ENCODE data around the gene TBCD.

The TBCD gene

GRCh38 chr17:82835766-82836512 lies 84.1 kb downstream of the TBCD start:
- 0 out of 22 replicates have a peak, but pooled peaks of 1 of the 11 experiments have one; percentile 37 for TF ChIP-seq Cebpa-rat (IDR thresholded peaks at IDR 0.05)
- H3K4me1 ChIP-seq = peaks cover 55 to 69% (median 62%) of the 10 kb centered on the region in 10 experiments
- H3K4me3 ChIP-seq = no peak overlapping the region
- peaks cover 0 to 16% (median 0%) of the 10 kb centered on the region in 11 experiments; a peak in 7 of 22 replicates for H3K27me3 ChIP-seq
- H4K20me1 ChIP-seq = peaks cover 0 to 71% (median 25%) of the 10 kb centered on the region in 11 experiments; a peak in 17 of 22 replicates
- peak overlapping the region; percentile 48 to 76 (median 65) for H3K4me2 ChIP-seq
- H3K27ac ChIP-seq = peak overlapping the region in 4 of 11 experiments; percentile 1 to 45 (median 25); a peak in 5 of 22 replicates
- H3K36me3 ChIP-seq = peaks cover 0 to 35% (median 15%) of the 10 kb centered on the region in 11 experiments; a peak in 18 of 22 replicates
- no peaks in the 10 kb centered on the region for H3K9me3 ChIP-seq (replicated peaks in 1 of 11)
- H3K9ac ChIP-seq = peak overlapping the region in 2 of 11 experiments; percentile 10 to 46; a peak in 4 of 22 replicates

GRCh38 chr17:82836823-82837357 lies 85.0 kb downstream of the TBCD start:
- H3K27ac ChIP-seq = peak overlapping the region in 7 of 11 experiments; percentile 4 to 45 (median 15); a peak in 5 of 22 replicates
- peak overlapping the region in 7 of 11 experiments; percentile 10 to 58 (median 28); a peak in 7 of 22 replicates for H3K9ac ChIP-seq
- H3K4me3 ChIP-seq = no peak overlapping the region
- peaks cover 0 to 65% (median 16%) of the 10 kb centered on the region in 11 experiments; a peak in 17 of 22 replicates for H4K20me1 ChIP-seq
- peaks cover 48 to 59% (median 52%) of the 10 kb centered on the region in 10 experiments for H3K4me1 ChIP-seq
- H3K36me3 ChIP-seq = peaks cover 0 to 28% (median 10%) of the 10 kb centered on the region in 11 experiments; a peak in 15 of 22 replicates
- H3K9me3 ChIP-seq (replicated peaks in 1 of 11) = no peaks in the 10 kb centered on the region
- peak overlapping the region; percentile 48 to 76 (median 65) for H3K4me2 ChIP-seq
- H3K27me3 ChIP-seq = peaks cover 0 to 13% (median 0%) of the 10 kb centered on the region in 11 experiments; a peak in 7 of 22 replicates
- peak in 3 of 11 experiments; percentile 16 to 22 (median 19); a peak in 1 of 22 replicates for TF ChIP-seq Cebpa-rat (IDR thresholded peaks at IDR 0.05)

DNA sequence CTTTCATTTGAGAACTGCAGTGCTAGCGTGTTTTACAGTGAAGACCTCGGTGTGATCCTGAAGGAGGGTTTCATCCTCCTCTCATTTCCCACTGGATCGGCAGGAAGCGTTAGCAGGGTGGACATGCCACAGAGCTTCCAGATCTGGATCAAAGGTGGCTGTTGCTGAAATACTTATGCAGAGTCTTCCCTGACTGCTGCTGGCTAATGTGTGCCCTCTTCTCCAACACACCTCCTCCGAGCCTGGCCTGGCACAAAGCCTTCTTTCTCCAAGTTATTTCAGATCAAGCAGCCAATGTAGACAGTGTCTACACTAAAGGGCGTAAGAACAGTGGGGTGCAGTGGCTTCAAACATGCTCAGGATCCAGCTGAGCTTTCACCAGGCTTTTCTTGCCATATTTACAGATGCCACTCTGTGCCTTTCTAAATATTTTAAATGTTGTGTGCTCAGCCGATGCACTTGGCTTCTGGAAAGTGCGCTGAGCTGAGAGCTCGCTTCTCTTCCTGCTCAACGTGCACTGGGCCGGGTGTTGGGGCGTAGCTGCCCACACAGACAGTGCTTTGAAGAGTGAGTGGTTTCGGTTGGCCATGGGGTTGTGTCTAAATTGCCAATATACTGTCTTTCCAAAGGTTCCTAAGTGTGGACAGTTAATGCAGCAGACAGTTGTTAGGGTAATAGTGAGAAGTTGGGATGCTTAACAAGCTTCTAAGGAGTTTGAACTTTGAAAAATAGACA lies 85.9 kb downstream of the TBCD start:
- Histone ChIP-seq H3K9me3 (replicated peaks in 1 of 11) (no peaks in the 10 kb centered on the region), H3K27ac (peak overlapping the region in 8 of 11 experiments; percentile 4 to 45 (median 14); a peak in 9 of 22 replicates), H3K4me2 (peak overlapping the region; percentile 48 to 76 (median 65)), H3K9ac (peak overlapping the region in 7 of 11 experiments; percentile 10 to 58 (median 28); a peak in 9 of 22 replicates), H4K20me1 (peaks cover 0 to 60% (median 7%) of the 10 kb centered on the region in 11 experiments; a peak in 15 of 22 replicates), H3K4me3 (no peak overlapping the region), H3K36me3 (peaks cover 0 to 25% (median 10%) of the 10 kb centered on the region in 11 experiments; a peak in 15 of 22 replicates), H3K27me3 (peaks cover 0 to 13% (median 0%) of the 10 kb centered on the region in 11 experiments; a peak in 5 of 22 replicates), H3K4me1 (peaks cover 41 to 51% (median 44%) of the 10 kb centered on the region in 10 experiments)
- TF ChIP-seq Cebpa-rat (IDR thresholded peaks at IDR 0.05) = no peak

- Histone ChIP-seq H3K27me3 (peaks cover 0 to 13% (median 0%) of the 10 kb centered on the region in 11 experiments; a peak in 5 of 22 replicates), H3K27ac (peak overlapping the region in 2 of 11 experiments; percentile 11 to 44; a peak in 4 of 22 replicates), H3K9ac (0 out of 22 replicates have a peak overlapping the region, but pooled peaks of 1 of the 11 experiments have one; percentile 10), H3K36me3 (peaks cover 0 to 17% (median 3%) of the 10 kb centered on the region in 11 experiments; a peak in 10 of 22 replicates), H3K4me1 (peaks cover 38 to 44% (median 42%) of the 10 kb centered on the region in 10 experiments), H3K4me3 (no peak overlapping the region), H4K20me1 (peaks cover 0 to 52% (median 0%) of the 10 kb centered on the region in 11 experiments; a peak in 9 of 22 replicates), H3K4me2 (peak overlapping the region; percentile 48 to 76 (median 65); a peak in 20 of 22 replicates), H3K9me3 (replicated peaks in 1 of 11) (no peaks in the 10 kb centered on the region)
- TF ChIP-seq Cebpa-rat (IDR thresholded peaks at IDR 0.05) = peak in 10 of 11 experiments; percentile 55 to 89 (median 74); a peak in 16 of 22 replicates
Observed at GRCh38 chr17:82838386-82839063, 86.7 kb downstream of the TBCD start.

DNA sequence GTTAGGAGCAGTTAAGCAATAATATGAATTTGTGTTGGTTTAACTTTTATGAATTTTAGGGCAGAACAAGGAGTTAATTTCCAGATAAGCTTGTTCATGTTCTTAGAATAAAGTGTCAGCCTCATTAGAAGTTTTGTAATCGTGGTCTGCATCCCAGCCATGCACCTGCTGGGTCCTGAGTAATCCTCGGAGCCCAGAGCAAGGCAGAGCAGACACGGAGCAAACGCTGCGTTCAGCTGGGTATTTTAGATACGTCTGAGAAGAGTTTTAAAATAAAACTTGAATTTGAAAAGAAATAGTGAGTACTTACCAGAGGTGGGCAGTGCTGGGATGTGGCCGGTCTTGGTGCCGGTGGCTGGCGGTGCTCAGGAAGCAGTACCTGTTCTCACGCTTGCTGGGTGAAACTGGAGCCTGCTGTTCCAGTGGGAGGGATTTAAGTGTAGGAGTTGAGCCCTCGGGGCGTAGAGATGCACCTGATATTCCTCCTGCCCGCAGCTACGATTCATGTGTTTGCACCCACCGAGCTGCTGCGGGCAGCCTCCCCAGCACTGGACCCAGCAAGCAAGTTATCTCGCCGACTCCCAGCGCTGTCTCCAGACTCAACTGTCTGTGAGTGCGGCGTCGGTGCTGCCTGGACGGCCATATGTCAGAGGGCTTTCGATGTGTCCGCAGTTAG lies 87.9 kb downstream of the TBCD start, which contains the start of gene ZNF750:
Gene ZNF750, minus strand, starts transcription at position 406 of the 676 bp plus-strand sequence. CDS start 7,568 bp downstream, outside the sequence.
- peaks cover 0 to 50% (median 0%) of the 10 kb centered on the region in 11 experiments; a peak in 9 of 22 replicates for H4K20me1 ChIP-seq
- no peak within 1 kb of the TSS for H3K9ac ChIP-seq
- H3K4me3 ChIP-seq = no peak within 1 kb of the TSS
- TF ChIP-seq Cebpa-rat (IDR thresholded peaks at IDR 0.05) = no peak
- peak within 1 kb of the TSS in 4 of 11 experiments; percentile 51 to 69 (median 63); a peak in 5 of 22 replicates for H3K4me2 ChIP-seq
- peaks cover 0 to 13% (median 0%) of the 10 kb centered on the region in 11 experiments; a peak in 5 of 22 replicates for H3K27me3 ChIP-seq
- H3K36me3 ChIP-seq = peaks cover 0 to 10% (median 0%) of the 10 kb centered on the region in 11 experiments; a peak in 2 of 22 replicates
- H3K9me3 ChIP-seq (replicated peaks in 1 of 11) = no peaks in the 10 kb centered on the region
- H3K4me1 ChIP-seq = peaks cover 37 to 48% (median 41%) of the 10 kb centered on the region in 10 experiments
- peak within 1 kb of the TSS in 1 of 11 experiments; percentile 11; a peak in 1 of 22 replicates for H3K27ac ChIP-seq

DNA sequence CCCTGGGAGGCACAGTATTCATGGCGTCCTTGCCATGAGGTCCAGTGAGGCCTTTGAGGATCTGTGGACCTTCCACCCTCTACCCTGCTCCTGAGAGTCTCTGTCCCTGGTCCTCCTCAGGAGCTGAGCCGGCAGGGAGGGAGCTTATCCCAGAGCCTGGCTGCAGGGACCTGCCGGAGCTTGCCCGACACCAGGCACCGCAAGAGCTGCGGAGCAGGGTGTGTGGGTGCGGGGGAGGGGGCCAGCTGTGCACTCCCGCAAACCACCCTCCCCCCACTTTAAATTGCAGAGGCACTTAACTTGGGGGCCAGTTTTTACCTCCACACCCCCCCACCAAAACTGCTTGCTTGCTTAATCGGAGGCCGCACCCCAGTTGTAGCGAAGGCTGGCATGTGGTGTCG lies 88.6 kb downstream of the TBCD start:
- no peak for TF ChIP-seq Cebpa-rat (IDR thresholded peaks at IDR 0.05)

More for the DNA sequence above, 88.6 kb downstream of the TBCD start:
- Histone ChIP-seq H3K27ac (no peak overlapping the region), H3K27me3 (peaks cover 0 to 13% (median 0%) of the 10 kb centered on the region in 11 experiments; a peak in 5 of 22 replicates), H3K9ac (no peak overlapping the region), H3K4me3 (no peak overlapping the region), H3K4me1 (peaks cover 31 to 44% (median 34%) of the 10 kb centered on the region in 10 experiments), H3K36me3 (peaks cover 0 to 12% (median 0%) of the 10 kb centered on the region in 11 experiments; a peak in 2 of 22 replicates), H3K9me3 (replicated peaks in 1 of 11) (no peaks in the 10 kb centered on the region), H3K4me2 (no peak overlapping the region), H4K20me1 (peaks cover 0 to 54% (median 0%) of the 10 kb centered on the region in 11 experiments; a peak in 9 of 22 replicates)

Measured in BLaER1 treated with 17β-estradiol and CSF1 and Interleukin-3, amounts not matched to agents 10 nM and 100 nM (cell line).